Heart left ventricle (tissue), 16 donors: Measurements from ENCODE around the gene ZBTB21. TPM values are rescaled to one million over a fixed set of nuclear protein-coding genes. Genes with fewer than 3 reads are reported as not detected.
"Not testable (repeated sequence)": the region's sequence is repeated elsewhere in the genome, so short reads cannot be mapped to it uniquely, and the experiment has no call there.

Source experiments
- ATAC-seq, 4 donors: fragments of 200-7000 bp; cut with Tn5 transposase; one replicate each; pipeline ENCODE4 v1.9.1; 2020 to 2022; ENCODE audit warnings: moderate library complexity in 4 of 4, mild to moderate bottlenecking in 3 of 4, moderate number of reproducible peaks in 1 of 4
- DNase-seq, 5 donors: peaks; one replicate each; pipeline ENCODE4 v3.0.0-alpha.2; 2020
- H3K27ac ChIP-seq, 12 donors: fragments of 200-600 bp; sonication (generic) in 4 of 12; one replicate each; pipeline versions ENCODE4 v1.5.0 to v1.8.0; 2016 to 2022; ENCODE audit warnings: mild to moderate bottlenecking in 2 of 12
- H3K27me3 ChIP-seq, 9 donors: fragments of 200-600 bp; sonication (generic) in 2 of 9; one replicate each; pipeline versions ENCODE4 v1.5.1 to v1.8.0; 2016 to 2022; ENCODE audit warnings: mild to moderate bottlenecking in 3 of 9
- H3K36me3 ChIP-seq, 9 donors: fragments of 200-600 bp; sonication (generic) in 2 of 9; one replicate each; pipeline versions ENCODE4 v1.5.0 to v1.8.0; 2018 to 2022; ENCODE audit warnings: mild to moderate bottlenecking in 2 of 9
- H3K4me1 ChIP-seq, 12 donors: fragments of 200-600 bp; sonication (generic) in 4 of 12; one replicate each; pipeline versions ENCODE4 v1.5.0 to v1.8.0; 2016 to 2022; ENCODE audit warnings: mild to moderate bottlenecking in 3 of 12
- H3K4me3 ChIP-seq, 12 donors: fragments of 200-600 bp; sonication (generic) in 4 of 12; one replicate each; pipeline versions ENCODE4 v1.5.0 to v1.8.0; 2017 to 2022; ENCODE audit warnings: mild to moderate bottlenecking in 9 of 12, moderate library complexity in 4 of 12
- H3K9me3 ChIP-seq, 12 donors: fragments of 200-600 bp; sonication (generic) in 4 of 12; one replicate each; pipeline versions ENCODE4 v1.5.0 to v1.8.0; 2016 to 2022; ENCODE audit warnings: mild to moderate bottlenecking in 1 of 12
- POLR2A ChIP-seq, 2 donors: fragments of 450-650 bp; IDR thresholded peaks; one replicate each; pipeline ENCODE4 v1.6.1; 2017; ENCODE audit warnings: antibody characterized with exemption in 2 of 2, mild to moderate bottlenecking in 2 of 2, moderate library complexity in 2 of 2
- WGBS, 4 donors: extraction: QIAGEN DNeasy Blood & Tissue Kit in 2 of 4; methylation state at CpG; one replicate each; pipeline versions ENCODE4 v1.1.5 to v1.1.7; 2013 to 2018; 5-methylcytosine and 5-hydroxymethylcytosine counted together
- intact Hi-C, 10 donors: fragments of 100-400 bp; cut with DNase I; formaldehyde crosslinking; loops; one replicate each; pipeline versions ENCODE4 v1.11.1 to v1.14.2; 2022
- polyA plus RNA-seq, 2 donors: library from polyadenylated mRNA; stranded (reverse); fragments of 200-250 nt; gene quantifications; one replicate each; pipeline ENCODE4 v1.2.3, GENCODE V29; 2013
- total RNA-seq, 9 donors: library from RNA; depleted of rRNA in 2 of 9; stranded (reverse); fragments of >200 nt in 2 of 9; fragmentation: NEBNext Ultra II Directional in 3 of 9; extraction: Animal tissue kit (Norgen Biotek cat#: 25700) in 3 of 9; gene quantifications; one replicate each; pipeline versions ENCODE4 v1.1.0 to v1.2.4, GENCODE V29; 2016 to 2023
- TF ChIP-seq, protein P1 (sequence below), 12 donors: fragments of 200-600 bp; sonication (generic) in 4 of 12; IDR thresholded peaks; one replicate each; pipeline versions ENCODE4 v1.5.0 to v1.8.0; 2018 to 2022; ENCODE audit warnings: antibody characterized with exemption in 12 of 12, mild to moderate bottlenecking in 5 of 12
- donor health status: ischemic (EF 13 %, LVEDD 7.1; RV severe dilation, severe dysfunction).
- donor health status: healthy with polysubstance abuse.
- donor health status: DM: no; HTN: yes; CAD: no.
- donor health status: DM: no; HTN: no; CAD: no.
- donor health status: ischemic (EF 25% LVEDD 6.9; RV normal size, moderate dysfunction).
- donor health status: ischemic (EF 25% LVEDD 5.7; RV mildly dilated, moderate dysfunction).
- donor health status: healthy.
- donor health status: DM: yes; HTN: yes; CAD: no.
- donor health status: ischemic (EF 35%, LVEDD 5.7; RV mildly dilated, moderate dysfunction).
- donor health status: nonischemic (EF 11% LVEDD 7.7; RV severe dilation, severe dysfunction).
- donor health status: DM: yes; HTN: yes; CAD: no.
- donor health status: PGD.
- donor health status: ischemic (EF 29% LVEDD 5.4; RV normal size, mild dysfunction).
- donor health status: nonischemic (EF 23%, LVEDD 6.1; RV moderate dilation, normal function).

Gene ZBTB21
- total and polyA plus RNA-seq, 11 donors: 1.2 to 10.2 (median 6.1) TPM

DNA sequence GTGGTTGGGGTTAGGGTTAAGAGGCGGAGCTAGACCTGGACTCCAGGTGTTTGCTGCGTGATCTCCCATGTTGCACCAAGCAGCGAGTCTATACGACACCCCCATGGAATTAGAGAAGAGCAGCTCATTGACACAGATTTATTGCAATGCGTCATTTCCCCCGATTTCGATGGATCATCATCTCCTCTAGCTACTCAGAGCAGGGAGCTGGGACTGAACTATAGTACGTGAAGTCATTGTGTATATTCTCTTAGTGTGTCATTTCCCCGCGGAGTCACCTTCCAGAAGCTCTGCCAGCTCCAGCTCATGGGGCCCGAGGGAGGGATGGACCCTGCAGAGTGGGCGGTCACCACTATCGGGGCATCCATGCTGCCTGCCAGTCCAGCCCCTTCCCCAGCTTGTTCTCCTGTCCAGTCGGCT, 48.9 kb downstream of the ZBTB21 start:
- peaks cover 0 to 5% (median 0%) of the 10 kb centered on the region in 9 donors for H3K27me3 ChIP-seq
- ATAC-seq: peak in 1 of 4 donors; percentile 20

GRCh38 chr21:41960386-41960785, 49.8 kb downstream of the ZBTB21 start:
- no peak overlapping the region for H3K4me3 ChIP-seq

More for the DNA sequence above, 48.9 kb downstream of the ZBTB21 start:
- H3K36me3 ChIP-seq: no peaks in the 10 kb centered on the region
- peaks cover 4 to 29% (median 20%) of the 10 kb centered on the region in 12 donors for H3K4me1 ChIP-seq
- intact Hi-C loops: loop anchor here in 1 of 10 donors (5.0 kb wide), 1 partner anchor 51 kb away; the partner anchor contains the start of gene ZBTB21
- no peaks in the 10 kb centered on the region for H3K9me3 ChIP-seq
- 72 to 87% (median 74%) methylated on average over 14 of the region's 14 CpGs for WGBS, 4 donors
- no peak overlapping the region for H3K27ac ChIP-seq
- no peak overlapping the region for H3K4me3 ChIP-seq
- DNase-seq: no peak
- no peak for TF ChIP-seq POLR2A (IDR thresholded peaks at IDR 0.05)
- TF ChIP-seq, protein P1, sequence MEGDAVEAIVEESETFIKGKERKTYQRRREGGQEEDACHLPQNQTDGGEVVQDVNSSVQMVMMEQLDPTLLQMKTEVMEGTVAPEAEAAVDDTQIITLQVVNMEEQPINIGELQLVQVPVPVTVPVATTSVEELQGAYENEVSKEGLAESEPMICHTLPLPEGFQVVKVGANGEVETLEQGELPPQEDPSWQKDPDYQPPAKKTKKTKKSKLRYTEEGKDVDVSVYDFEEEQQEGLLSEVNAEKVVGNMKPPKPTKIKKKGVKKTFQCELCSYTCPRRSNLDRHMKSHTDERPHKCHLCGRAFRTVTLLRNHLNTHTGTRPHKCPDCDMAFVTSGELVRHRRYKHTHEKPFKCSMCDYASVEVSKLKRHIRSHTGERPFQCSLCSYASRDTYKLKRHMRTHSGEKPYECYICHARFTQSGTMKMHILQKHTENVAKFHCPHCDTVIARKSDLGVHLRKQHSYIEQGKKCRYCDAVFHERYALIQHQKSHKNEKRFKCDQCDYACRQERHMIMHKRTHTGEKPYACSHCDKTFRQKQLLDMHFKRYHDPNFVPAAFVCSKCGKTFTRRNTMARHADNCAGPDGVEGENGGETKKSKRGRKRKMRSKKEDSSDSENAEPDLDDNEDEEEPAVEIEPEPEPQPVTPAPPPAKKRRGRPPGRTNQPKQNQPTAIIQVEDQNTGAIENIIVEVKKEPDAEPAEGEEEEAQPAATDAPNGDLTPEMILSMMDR (IDR thresholded peaks at IDR 0.05): no peak

GRCh38 chr21:41959697-41960096, 50.5 kb downstream of the ZBTB21 start:
- not testable (repeated sequence) for H3K36me3 ChIP-seq, DNase-seq, H3K27ac ChIP-seq, H3K4me3 ChIP-seq, ATAC-seq, H3K9me3 ChIP-seq, H3K27me3 ChIP-seq
- intact Hi-C loops: loop anchor here in 5 of 10 donors (5.0 to 10.0 kb wide), 4 partner anchors 48 to 155 kb away; partner anchors contain the start of gene ZBTB21 (in 1 of the 5)
- H3K4me1 ChIP-seq: peaks cover 4 to 30% (median 21%) of the 10 kb centered on the region in 12 donors
- 96 to 98% (median 97%) methylated on average over 11 of the region's 11 CpGs for WGBS, 4 donors

More at GRCh38 chr21:41960386-41960785, 49.8 kb downstream of the ZBTB21 start:
- Histone ChIP-seq H3K9me3 (no peaks in the 10 kb centered on the region), H3K4me1 (peaks cover 4 to 30% (median 21%) of the 10 kb centered on the region in 12 donors), H3K27me3 (peaks cover 0 to 5% (median 0%) of the 10 kb centered on the region in 9 donors), H3K36me3 (no peaks in the 10 kb centered on the region), H3K27ac (no peak overlapping the region)
- TF ChIP-seq POLR2A (IDR thresholded peaks at IDR 0.05): no peak
- TF ChIP-seq, protein P1 (IDR thresholded peaks at IDR 0.05): no peak
- no peak for ATAC-seq
- DNase-seq: no peak
- WGBS, 4 donors: 68 to 86% (median 81%) methylated on average over 8 of the region's 8 CpGs
- intact Hi-C loops: loop anchor here in 1 of 10 donors (5.0 kb wide), 1 partner anchor 52 kb away; the partner anchor contains the start of gene ZBTB21

DNA sequence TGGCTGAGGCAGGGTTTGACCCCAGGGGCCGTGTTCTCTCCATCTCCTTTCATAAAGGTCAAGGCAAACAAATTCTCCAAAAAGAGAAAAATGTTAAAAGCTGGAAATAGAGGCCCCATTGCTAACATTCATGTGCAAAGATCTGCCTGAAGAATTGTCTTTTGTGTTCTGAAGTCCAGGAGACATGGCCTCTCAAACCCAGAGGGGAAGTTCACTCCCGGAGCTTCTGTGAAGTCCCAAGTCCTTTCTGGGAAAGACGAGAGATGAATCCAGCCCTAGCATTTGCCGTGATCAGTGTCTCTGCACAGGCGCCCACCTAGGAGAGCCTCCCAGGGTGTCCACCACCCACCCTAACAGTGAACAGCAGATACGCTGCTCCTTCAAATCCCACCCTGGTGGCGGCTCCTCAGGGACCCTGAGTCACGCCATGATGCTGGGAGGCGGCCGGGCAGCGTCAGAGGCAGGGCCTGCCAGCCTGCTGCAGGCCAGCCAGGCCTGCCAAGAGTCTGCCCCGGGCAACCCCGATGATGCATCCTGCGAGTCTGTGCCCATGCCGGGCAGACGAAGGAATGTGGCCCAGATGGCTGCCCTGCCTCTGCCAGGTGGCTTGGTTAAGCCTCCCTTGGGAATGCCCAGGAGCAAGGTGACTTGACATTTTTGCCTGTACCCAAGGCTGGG, 51.1 kb downstream of the ZBTB21 start:
- TF ChIP-seq, protein P1 (IDR thresholded peaks at IDR 0.05): no peak
- no peak for TF ChIP-seq POLR2A (IDR thresholded peaks at IDR 0.05)
- ATAC-seq (no peak), DNase-seq (no peak)
- no peak overlapping the region for H3K4me3 ChIP-seq
- H3K27me3 ChIP-seq: peaks cover 0 to 5% (median 0%) of the 10 kb centered on the region in 9 donors
- peaks cover 4 to 30% (median 22%) of the 10 kb centered on the region in 12 donors for H3K4me1 ChIP-seq
- H3K27ac ChIP-seq: peak overlapping the region in 4 of 12 donors; percentile 13 to 74 (median 62)
- no peaks in the 10 kb centered on the region for H3K9me3 ChIP-seq
- no peaks in the 10 kb centered on the region for H3K36me3 ChIP-seq
- intact Hi-C loops: loop anchor here in 4 of 10 donors (5.0 to 10.0 kb wide), 3 partner anchors 48 to 156 kb away; no protein-coding TSS in a partner anchor
- 91 to 94% (median 92%) methylated on average over 14 to 16 of the region's 16 CpGs for WGBS, 4 donors
